ENCODE measurements around the gene PEX7.
"Not testable (repeated sequence)": the region's sequence is repeated elsewhere in the genome, so short reads cannot be mapped to it uniquely, and the experiment has no call there.

PEX7 gene

DNA sequence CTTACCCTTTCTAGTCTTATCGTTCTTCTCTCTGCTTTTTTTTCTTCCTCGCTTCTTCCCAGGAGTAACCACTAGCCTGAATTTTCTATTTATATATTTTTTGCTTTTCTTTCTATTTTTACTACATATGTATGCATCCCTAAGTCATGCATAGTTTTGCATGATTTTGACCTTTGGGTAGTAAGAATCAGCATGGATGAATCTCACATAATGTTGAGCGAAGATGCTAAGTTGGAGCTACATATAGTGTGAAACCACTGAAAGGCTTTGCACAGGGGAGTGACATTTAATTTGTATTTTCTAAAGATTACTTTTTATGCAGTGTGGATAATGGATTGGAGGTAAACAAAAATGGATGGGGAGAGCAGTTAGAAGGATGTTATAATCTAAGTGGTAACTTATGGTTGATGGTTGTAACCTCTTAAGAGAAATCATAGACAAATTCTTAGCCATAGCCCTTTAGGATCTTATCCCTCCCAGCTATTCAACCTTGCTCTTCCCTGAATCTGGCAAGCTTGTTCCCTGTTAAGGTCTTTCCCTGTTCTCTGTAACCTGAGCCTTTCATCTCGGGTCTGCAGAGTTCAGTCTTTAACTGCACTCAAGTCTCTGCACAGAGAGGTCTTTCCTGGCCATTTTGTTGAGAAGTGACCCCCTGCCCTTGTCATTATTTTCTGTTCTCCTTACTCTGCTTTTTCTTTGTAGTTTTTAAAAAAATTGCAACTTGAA, 18.0 kb downstream of the PEX7 start:
- DNase-seq (ENCODE audit: low spot score) = no peak

DNA sequence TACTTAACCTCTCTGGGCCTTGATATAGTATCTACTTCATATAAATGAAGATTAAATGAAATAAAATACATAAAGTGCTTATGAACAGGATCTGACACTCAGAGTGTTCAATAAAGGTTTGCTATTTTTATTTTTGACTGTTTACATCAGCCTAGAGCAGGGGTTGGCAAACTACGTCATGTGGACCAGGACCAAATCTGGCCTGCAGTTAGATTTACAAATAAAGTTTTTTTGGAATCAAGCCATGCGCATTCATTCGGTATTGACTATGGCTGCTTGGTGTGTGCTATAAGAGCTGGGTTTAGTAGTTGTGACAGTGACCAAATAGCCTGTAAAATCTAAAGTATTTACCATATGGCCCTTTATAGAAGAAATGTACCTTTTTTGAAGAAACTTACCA, 20.8 kb downstream of the PEX7 start:
- DNase-seq (ENCODE audit: low spot score) = no peak

DNA sequence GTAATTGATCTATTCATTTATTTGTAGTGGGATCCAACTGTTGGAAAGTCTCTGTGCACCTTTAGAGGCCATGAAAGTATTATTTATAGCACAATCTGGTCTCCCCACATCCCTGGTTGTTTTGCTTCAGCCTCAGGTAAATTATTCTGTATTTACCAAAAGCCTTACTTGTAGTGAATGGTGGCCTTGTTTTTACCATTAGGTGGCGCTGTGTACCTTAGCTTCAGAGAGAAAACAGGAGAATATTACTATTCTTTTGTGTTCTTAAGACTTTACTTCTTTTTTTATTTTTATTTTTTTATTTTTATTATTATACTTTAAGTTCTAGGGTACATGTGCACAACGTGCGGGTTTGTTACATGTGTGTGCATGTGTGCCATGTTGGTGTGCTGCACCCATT, 23.7 kb downstream of the PEX7 start:
- DNase-seq (ENCODE audit: low spot score) = no peak

DNA sequence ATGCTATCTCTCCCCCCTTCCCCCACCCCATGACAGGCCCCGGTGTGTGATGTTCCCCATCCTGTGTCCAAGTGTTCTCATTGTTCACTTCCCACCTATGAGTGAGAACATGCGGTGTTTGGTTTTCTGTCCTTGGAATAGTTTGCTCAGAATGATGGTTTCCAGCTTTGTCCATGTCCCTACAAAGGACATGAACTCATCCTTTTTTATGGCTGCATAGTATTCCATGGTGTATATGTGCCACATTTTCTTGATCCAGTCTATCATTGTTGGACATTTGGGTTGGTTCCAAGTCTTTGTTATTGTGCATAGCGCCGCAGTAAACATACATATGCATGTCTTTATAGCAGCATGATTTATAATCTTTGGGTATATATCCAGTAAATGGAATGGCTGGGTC, 24.1 kb downstream of the PEX7 start:
- DNase-seq (ENCODE audit: low spot score) = not testable (repeated sequence)

DNA sequence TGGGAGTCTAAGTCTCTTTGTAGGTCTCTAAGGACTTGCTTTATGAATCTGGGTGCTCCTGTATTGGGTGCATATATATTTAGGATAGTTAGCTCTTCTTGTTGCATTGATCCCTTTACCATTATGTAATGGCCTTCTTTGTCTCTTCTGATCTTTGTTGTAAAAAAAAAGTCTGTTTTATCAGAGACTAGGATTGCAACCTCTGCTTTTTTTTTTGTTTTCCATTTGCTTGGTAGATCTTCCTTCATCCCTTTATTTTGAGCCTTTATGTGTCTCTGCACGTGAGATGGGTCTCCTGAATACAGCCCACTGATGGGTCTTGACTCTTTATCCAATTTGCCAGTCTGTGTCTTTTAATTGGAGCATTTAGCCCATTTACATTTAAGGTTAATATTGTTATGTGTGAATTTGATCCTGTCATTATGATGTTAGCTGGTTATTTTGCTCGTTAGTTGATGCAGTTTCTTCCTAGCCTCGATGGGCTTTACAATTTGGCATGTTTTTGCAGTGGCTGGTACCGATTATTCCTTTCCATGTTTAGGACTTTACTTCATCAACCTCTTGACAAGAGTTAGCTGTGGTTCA, 27.7 kb downstream of the PEX7 start:
- not testable (repeated sequence) for DNase-seq (ENCODE audit: low spot score)

DNA sequence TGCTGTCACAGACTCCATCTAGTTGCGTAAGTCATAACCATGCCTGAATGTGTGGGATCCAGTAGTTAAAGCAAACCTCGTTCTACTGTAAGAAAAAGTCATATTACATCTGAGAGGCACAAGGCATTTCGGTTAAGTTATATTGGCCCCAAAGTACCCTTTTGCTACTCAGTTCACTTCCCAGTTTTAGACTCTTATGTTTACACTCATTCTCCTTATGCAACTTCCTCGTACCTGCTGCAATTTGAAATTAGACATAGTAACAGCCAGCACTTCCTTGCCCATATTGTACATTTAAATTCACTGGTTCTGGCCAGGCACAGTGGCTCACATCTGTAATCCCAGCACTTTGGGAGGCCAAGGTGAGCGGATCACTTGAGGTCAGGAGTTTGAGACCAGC, 37.0 kb downstream of the PEX7 start:
- DNase-seq (ENCODE audit: low spot score) = no peak

DNA sequence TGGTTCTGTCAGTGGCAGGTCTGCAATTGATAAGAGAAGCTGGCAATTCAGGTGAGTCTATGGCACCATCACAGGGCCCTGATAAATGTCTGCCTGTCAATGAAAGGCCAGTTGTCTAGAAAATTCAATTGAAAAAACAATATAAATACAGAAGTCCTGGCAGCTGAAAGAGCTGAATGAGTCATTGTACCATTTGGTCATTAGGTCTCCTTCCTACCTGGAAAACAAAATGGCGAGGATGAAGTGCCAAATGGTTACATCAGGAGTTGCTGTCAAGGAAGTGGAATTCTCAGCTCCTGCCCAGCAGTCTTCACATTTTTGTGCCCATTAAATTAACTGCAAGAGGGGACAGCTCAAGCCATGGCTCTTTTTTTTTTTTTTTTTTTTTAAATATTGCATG, 37.7 kb downstream of the PEX7 start:
- no peak for DNase-seq (ENCODE audit: low spot score)

DNA sequence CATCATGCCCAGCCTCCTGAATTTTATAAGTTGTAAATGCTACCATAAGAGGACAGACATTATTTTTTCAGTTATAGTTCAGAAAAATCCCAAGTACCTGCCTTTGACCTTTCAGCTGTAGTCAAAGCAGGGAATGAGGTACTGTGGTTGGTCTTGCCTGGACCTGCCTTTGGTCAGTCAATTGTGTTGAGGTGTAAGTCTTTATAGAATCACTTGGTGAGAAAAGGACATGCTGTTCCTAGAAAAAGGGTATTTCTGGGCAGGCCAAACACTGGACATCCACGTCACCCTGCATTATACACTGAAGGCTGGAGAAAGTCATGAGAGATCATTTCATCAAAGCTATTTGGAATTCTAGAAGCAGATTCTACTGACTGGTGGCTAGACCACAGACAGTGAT, 40.3 kb downstream of the PEX7 start:
- no peak for DNase-seq (ENCODE audit: low spot score)

DNA sequence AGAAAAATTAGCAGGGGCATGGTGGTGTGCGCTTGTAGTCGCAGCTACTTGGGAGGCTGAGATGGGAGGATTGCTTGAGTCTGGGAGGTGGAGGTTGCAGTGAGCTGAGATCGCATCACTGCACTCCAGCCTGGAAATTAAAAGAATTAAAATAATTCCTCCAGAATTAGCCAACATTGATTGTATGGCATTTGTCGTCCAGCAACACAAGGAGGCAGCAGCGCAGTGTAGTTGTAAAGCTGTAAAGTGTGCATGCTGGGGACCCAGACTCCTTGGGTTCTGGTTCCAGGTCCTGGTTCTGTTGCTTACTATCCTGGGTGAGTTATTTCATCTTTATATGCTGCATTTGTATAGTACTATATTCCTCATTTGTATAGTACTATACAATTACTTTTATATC, 41.4 kb downstream of the PEX7 start:
- DNase-seq (ENCODE audit: low spot score) = no peak

DNA sequence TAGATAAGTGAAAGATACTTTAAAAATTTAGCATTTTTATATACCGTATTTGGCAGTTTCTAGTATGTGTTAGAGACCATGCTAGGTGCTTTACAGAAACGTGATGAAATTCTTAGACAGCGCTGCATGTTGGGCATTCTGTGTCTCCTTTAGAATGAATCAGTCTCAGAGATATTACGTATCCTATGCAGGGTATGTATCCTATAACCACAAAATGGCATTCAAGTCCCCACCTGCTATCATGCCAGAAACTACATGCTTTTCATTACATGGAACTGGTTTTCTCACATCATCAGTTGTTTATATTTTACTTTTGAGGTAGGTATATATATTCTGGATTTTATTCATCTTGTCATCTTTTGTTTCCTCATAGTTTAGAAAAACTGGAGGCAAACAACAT, 42.3 kb downstream of the PEX7 start:
- no peak for DNase-seq (ENCODE audit: low spot score)

DNA sequence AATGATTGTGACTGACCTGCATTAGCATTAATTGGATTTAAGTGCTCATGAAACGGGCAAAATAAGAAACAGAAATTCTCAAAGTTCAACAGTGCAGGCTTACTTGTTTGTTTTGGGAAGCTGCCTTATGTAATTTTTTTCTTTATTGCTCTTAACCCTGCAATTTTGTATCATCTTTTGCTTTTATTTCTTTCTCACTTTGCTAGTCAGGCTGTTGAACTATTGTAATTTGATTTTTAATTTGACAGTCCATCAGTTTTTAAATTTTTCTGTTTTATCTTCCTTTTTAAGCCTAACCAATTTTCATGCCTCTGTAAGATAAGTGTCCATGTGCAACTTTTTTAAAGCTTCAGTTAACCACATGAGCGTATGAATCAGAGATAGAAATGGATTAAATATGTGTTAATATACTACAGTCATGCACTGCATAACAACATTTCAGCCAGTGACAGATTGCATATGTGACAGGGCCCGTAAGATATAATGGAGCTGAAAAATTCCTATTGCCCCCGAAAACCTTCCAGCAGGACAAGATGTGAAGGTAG, 44.6 kb downstream of the PEX7 start:
- no peak for DNase-seq (ENCODE audit: low spot score)

DNA sequence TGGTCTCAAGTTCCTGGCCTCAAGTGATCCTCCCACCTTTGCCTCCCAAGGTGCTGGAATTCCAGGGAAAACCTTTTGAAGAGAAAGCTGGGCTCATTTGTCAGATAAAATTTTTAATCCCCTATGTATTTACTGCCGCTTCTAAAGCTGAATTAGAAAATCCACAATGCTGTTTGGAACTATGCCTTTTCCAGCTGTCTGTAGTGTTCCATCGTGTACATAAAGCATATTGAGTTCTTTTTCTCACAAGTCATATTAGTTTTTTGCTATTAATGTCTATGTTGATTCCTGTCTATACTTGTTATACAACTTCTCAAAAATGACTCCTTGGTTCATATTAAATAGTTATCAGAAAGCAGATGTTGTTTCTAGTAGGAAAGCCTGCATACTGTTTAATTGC, 47.1 kb downstream of the PEX7 start:
- DNase-seq (ENCODE audit: low spot score) = no peak

DNA sequence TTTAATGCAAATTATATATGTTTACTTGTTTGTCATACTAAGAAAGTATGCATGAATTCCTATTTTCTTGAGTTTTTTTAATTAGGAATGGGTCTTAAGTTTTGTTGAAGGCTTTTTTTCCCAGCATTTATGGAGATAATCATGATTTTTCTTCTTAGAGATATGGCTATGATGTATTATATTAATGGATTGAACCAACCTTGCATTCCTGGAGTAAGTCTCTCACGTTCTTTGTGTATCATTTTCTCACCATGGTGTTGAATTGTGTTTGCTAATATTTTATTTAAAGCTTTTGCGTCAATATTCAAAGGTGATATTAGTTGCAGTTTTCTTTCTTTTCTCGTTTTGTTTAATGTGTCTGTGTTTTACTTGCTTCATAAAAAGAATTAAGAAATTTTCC, 51.4 kb downstream of the PEX7 start:
- DNase-seq (ENCODE audit: low spot score) = no peak

DNA sequence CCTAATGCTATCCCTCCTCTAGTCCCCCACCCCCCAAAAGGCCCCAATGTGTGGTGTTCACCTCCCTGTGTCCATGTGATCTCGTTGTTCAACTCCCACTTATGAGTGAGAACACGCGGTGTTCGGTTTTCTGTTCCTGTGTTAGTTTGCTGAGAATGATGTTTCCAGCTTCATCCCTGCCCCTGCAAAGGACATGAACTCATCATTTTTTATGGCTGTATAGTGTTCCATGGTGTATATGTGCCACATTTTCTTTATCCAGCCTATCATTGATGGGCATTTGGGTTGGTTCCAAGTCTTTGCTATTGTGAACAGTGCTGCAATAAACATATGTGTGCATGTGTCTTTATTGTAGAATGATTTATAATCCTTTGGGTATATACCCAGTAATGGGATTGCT, 54.1 kb downstream of the PEX7 start:
- not testable (repeated sequence) for DNase-seq (ENCODE audit: low spot score)

DNA sequence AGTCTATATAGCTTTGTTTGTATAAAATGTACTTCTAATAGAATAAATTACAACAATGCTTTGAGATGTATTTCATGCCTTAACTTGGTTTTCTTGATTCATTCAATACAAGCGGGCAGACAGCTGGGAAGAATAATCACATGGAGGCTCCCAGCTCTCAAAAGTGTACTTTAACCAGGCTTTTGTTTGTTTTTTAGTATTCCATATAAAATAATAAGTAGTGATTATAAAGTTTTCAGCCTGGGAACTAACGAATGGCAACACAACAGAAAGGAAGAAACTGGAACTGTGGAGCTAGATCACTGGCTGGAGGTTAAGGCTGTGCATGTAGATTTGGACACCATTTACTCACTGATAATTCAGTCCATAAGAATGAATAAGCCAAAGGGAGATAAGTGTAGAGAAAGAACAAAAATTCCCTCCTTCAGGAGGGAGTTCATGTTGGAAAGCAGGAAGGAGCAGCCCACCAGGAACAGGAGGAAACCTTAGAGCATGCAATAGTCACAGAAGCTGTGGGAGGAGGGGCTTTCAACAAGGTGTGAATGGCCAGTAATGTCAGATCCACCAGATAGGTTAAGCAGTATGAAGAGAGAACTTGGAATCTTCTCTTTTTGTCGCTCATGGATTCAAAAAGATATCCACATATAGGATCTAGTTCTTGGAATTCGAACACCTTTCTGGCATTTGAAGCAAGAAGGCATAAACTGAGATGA, 58.5 kb downstream of the PEX7 start:
- DNase-seq (ENCODE audit: low spot score) = no peak

DNA sequence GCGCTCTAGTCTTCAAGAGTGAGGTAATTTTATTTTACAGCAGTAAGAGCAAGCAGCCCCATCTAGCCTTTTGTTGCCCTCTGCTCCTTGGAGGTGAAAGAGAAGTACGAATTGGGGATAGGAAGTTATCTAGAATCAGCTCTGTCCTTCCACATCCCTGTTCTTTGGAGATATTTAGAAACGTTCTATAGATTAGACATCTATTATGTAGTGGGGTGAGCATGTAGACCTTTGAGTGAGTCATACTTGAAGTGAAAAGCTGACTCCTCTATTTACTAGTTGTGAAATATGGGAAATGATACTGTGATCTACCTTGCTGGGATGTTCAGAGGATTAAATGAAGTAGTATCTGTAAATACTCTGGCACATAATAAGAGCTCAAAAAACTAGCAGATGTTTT, 63.7 kb downstream of the PEX7 start:
- DNase-seq (ENCODE audit: low spot score) = no peak

DNA sequence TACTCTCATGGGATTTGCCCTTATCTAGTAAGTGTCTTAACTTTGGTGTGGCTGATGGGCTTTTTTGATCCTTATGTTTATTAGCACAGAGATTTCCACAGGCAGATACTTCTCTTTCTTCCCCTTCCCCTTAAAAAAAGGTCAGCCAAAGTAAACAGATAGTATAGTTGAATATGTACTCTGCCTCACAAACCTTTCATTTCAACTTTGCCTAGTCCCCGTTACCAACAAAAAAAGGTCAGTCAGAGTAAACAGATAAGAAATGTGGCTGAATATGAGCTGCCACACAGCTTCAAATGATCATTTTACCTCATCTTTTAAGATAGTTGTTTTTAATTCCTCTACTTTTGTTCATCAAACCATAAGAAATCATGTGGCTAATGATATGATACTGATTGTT, 65.6 kb downstream of the PEX7 start:
- DNase-seq (ENCODE audit: low spot score) = no peak

DNA sequence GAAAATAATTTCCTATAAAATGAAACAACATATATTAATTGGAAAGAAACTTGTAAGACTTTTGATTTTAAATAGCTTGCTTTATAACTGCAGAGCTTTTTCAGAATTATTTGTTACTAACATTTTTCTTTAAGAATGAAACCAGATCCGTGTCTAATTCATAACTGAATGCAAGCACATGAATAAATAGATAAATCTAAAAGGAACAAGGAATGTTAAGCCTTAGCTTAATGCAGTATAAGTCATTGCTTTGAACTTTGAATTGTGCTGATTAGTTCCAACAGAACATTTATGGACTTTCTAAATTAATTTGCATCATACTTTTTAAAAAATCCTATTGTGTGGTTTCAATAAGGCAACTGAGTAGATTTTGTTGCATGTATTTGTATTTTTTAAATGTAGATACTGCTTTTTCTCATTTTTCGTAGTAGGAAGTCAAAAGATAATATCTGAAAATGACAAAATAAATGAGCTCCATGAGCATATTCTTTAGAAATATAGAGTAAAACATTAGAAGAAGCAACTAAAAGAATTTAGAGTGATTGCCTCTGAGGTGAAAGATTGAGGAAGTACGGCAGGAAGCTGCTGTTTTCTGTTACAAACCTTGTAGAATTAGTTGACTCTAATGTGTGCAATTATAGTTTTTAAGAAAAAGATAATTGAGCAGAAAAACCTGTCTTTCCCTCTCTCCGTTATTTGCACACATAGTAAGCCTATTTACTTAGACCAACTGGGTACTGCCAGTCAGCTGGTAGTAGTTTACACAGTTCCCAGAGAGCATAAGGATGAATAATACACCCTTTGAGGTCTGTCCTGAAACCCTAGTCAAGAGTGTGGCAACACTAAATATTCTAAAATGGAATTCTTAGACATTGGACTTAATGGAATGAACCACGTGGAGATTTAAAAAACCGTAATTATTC, 67.1 kb downstream of the PEX7 start:
- DNase-seq (ENCODE audit: low spot score) = no peak

DNA sequence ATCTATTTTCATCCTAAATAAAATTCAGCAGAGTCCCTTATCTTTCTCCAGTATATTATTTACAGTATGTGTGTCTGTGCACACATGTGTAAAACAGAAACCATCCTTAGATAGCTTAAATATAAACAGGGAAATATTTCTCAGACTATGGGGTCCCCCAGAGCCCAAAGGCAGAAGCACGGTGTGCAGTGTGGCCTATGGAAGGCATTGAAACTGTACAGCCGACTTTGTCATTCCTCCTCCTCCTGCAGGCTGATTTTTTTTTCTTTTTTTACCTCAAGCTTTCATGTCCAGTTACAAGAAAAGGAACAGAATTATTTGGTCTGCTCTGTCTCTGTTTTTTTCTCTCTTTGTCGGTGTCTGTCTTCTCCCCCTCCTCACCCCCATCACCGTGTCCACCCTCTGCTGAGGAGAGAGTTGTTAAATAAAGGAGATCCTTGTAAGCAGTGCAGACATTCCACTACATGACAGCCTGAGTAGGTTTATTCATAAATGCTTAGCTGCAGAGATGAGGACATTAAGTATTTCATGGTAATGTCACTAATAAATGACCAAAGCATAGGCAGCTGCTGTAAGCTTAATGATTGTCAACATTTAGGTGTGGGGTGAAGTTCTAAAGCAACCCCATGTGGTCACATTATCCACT, 67.9 kb downstream of the PEX7 start:
- no peak for DNase-seq (ENCODE audit: low spot score)

DNA sequence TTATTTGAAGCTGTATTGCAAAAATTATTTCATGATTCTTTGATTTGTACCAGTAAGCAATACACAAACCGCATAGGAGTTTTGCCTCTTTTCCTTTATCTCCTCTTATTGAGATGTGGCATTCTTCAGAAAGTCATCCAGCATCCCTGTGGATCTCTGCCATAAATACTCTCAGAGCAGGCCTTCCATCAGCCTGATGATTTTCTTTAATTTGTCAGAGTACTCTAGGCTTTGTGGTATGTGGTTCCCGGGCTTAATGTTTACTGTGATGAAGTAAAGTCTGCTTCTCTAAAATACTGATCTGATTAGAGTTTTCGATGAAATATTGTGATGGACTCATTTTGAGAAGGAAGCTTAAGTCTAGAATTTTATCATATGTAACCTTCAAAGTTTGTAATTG, 68.6 kb downstream of the PEX7 start:
- DNase-seq (ENCODE audit: low spot score) = no peak

DNA sequence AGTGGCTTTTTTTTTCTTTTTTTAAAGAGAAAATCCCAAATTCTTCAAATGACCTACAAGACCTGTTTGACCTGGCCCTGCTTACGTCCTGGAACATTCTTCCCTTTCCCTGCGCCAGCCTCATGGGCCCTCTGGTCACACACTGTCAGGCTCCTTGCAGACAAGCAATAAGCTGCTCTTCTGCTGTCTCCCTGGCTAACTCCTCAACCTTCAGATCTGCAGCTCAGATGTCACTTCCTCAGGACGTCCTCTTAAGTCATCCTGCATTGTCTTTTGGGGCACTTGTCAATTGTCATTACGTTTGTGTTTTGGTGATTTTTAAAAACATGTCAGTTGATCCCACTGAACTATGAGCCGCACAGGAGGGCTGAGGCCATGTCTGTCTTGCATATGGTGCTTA, 70.8 kb downstream of the PEX7 start:
- DNase-seq (ENCODE audit: low spot score) = no peak

DNA sequence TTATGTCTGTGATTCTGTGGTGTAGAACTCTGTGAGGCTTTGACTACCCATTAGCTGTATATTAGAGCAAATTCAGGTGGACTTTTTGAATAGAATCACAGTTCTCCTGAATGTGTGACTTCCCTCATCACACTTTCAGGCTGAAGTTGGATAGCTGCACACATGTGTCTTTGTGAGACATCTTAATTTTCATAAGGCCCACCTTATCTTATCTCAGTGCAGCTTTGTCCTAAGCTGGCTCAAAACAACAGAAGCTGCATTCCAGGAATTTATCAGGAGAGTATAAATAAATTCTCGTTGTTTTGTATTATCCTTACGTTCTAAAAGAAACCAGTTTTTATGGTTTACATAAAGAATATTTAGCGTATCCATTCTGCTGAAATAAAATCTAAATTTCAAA, 73.5 kb downstream of the PEX7 start:
- DNase-seq (ENCODE audit: low spot score) = no peak

Data from ecto neural progenitor cell (in vitro differentiated cells).